HFFc6 (cell line): ENCODE results near the gene MLLT3. TPM values are rescaled to one million over a fixed set of nuclear protein-coding genes. Genes with fewer than 3 reads are reported as not detected.

Experiments
- DNase-seq: peaks from one replicate; pipeline ENCODE4 v3.0.0-alpha.2; 2018
- H3K27ac Mint-ChIP-seq: 2 replicates; pipeline ENCODE4 v1.8.0; 2020; ENCODE audit warnings: mild to moderate bottlenecking, mixed read lengths
- H3K27me3 Mint-ChIP-seq: 2 replicates; pipeline ENCODE4 v1.8.0; 2021; ENCODE audit warnings: mild to moderate bottlenecking, moderate library complexity, mixed read lengths; ENCODE audit not compliant: insufficient read depth
- H3K36me3 Mint-ChIP-seq: 2 replicates; pipeline ENCODE4 v1.8.0; 2021; ENCODE audit warnings: low read depth, mixed read lengths
- H3K4me1 Mint-ChIP-seq: 2 replicates; pipeline ENCODE4 v1.8.0; 2020; ENCODE audit warnings: low read depth, mixed read lengths
- H3K4me3 Mint-ChIP-seq: 2 replicates; pipeline ENCODE4 v1.8.0; 2020; ENCODE audit warnings: mild to moderate bottlenecking, moderate library complexity, mixed read lengths
- H3K9me3 Mint-ChIP-seq: 2 replicates; pipeline ENCODE4 v1.8.0; 2020; ENCODE audit warnings: mild to moderate bottlenecking, mixed read lengths
- CTCF ChIP-seq: fragments of 200-600 bp; sonication (generic); IDR thresholded peaks from 2 replicates; pipeline ENCODE4 v1.5.0; 2021; ENCODE audit warnings: antibody characterized with exemption, mild to moderate bottlenecking
- total RNA-seq, 6 experiments: library from RNA; stranded (reverse); fragmentation: NEBNext Ultra II Directional; extraction: Animal tissue kit (Norgen Biotek cat#: 25700); gene quantifications; 2 replicates in 1 of 6; 3 replicates in 5 of 6; pipeline ENCODE4 v1.2.3, GENCODE V29; 2021

Gene MLLT3
- total RNA-seq, 6 experiments from 2014 or later = 23.1 to 27.5 (median 24.7) TPM

- Mint-ChIP-seq H3K36me3 (peaks cover 2% of the 10 kb centered on the region; the same call in 1 of the 2 replicates), H3K27ac (peak overlapping the region; percentile 84), H3K4me3 (peak overlapping the region; percentile 84), H3K9me3 (no peaks in the 10 kb centered on the region), H3K4me1 (peaks cover 95% of the 10 kb centered on the region), H3K27me3 (no peaks in the 10 kb centered on the region; the same call in 1 of the 2 replicates)
- no peak for DNase-seq
- TF ChIP-seq CTCF = no peak
Observed at GRCh38 chr9:20604562-20604961, 17.7 kb downstream of the MLLT3 start.

- DNase-seq = no peak
- TF ChIP-seq CTCF = no peak
- H3K9me3 Mint-ChIP-seq = no peaks in the 10 kb centered on the region
- peaks cover 96% of the 10 kb centered on the region for H3K4me1 Mint-ChIP-seq
- H3K27ac Mint-ChIP-seq = peak overlapping the region; percentile 84
- H3K4me3 Mint-ChIP-seq = peak overlapping the region; percentile 84
- no peaks in the 10 kb centered on the region; the same call in 1 of the 2 replicates for H3K27me3 Mint-ChIP-seq
- no peaks in the 10 kb centered on the region for H3K36me3 Mint-ChIP-seq
Observed at GRCh38 chr9:20603524-20604268, 18.6 kb downstream of the MLLT3 start.

- Mint-ChIP-seq H3K4me1 (peaks cover 92% of the 10 kb centered on the region), H3K27me3 (no peaks in the 10 kb centered on the region; the same call in 1 of the 2 replicates), H3K36me3 (no peaks in the 10 kb centered on the region), H3K9me3 (no peaks in the 10 kb centered on the region), H3K27ac (peak overlapping the region; percentile 19), H3K4me3 (peak overlapping the region; percentile 55)
- TF ChIP-seq CTCF = no peak
- DNase-seq = no peak
Observed at GRCh38 chr9:20601292-20601691, 21.0 kb downstream of the MLLT3 start.

GRCh38 chr9:20599195-20599594, 23.1 kb downstream of the MLLT3 start:
- no peaks in the 10 kb centered on the region for H3K9me3 Mint-ChIP-seq
- TF ChIP-seq CTCF = no peak

GRCh38 chr9:20598367-20598766, 23.9 kb downstream of the MLLT3 start:
- Mint-ChIP-seq H3K4me1 (peaks cover 81% of the 10 kb centered on the region), H3K9me3 (no peaks in the 10 kb centered on the region), H3K27me3 (no peaks in the 10 kb centered on the region), H3K4me3 (peak overlapping the region; percentile 55), H3K36me3 (no peaks in the 10 kb centered on the region), H3K27ac (peak overlapping the region; percentile 85)
- no peak for DNase-seq
- TF ChIP-seq CTCF = no peak

More at GRCh38 chr9:20599195-20599594, 23.1 kb downstream of the MLLT3 start:
- Mint-ChIP-seq H3K27ac (peak overlapping the region; percentile 85), H3K27me3 (no peaks in the 10 kb centered on the region; the same call in 1 of the 2 replicates), H3K36me3 (no peaks in the 10 kb centered on the region), H3K4me1 (peaks cover 81% of the 10 kb centered on the region), H3K4me3 (peak overlapping the region; percentile 39; the same call in 1 of the 2 replicates)
- peak; percentile 41 for DNase-seq
